ENCODE data around the gene ADGRE3. TPM values are rescaled to one million over a fixed set of nuclear protein-coding genes. Genes with fewer than 3 reads are reported as not detected.

The ADGRE3 gene
- total RNA-seq, 1 donor: not detected

GRCh38 chr19:14654786-14655560 is 19.7 kb downstream of the ADGRE3 start:
- H3K4me3 ChIP-seq (ENCODE audit: low read depth, low read length): no peak overlapping the region
- no peak for DNase-seq (ENCODE audit: low read depth)
- TF ChIP-seq CTCF (IDR thresholded peaks at IDR 0.05; ENCODE audit: insufficient read depth, low read depth, low read length): no peak

GRCh38 chr19:14650161-14650560 is 24.5 kb downstream of the ADGRE3 start:
- DNase-seq (ENCODE audit: low read depth): no peak
- no peak overlapping the region for H3K4me3 ChIP-seq (ENCODE audit: low read depth, low read length)

GRCh38 chr19:14649020-14649419 is 25.6 kb downstream of the ADGRE3 start:
- no peak overlapping the region for H3K4me3 ChIP-seq (ENCODE audit: low read depth, low read length)
- no peak for TF ChIP-seq CTCF (IDR thresholded peaks at IDR 0.05; ENCODE audit: insufficient read depth, low read depth, low read length)
- DNase-seq (ENCODE audit: low read depth): no peak

More at GRCh38 chr19:14650161-14650560, 24.5 kb downstream of the ADGRE3 start:
- TF ChIP-seq CTCF (IDR thresholded peaks at IDR 0.05; ENCODE audit: insufficient read depth, low read depth, low read length): no peak

- no peak for DNase-seq (ENCODE audit: low read depth)
- no peak for TF ChIP-seq CTCF (IDR thresholded peaks at IDR 0.05; ENCODE audit: insufficient read depth, low read depth, low read length)
- H3K4me3 ChIP-seq (ENCODE audit: low read depth, low read length): no peak overlapping the region
Observed at GRCh38 chr19:14648506-14648905, 26.1 kb downstream of the ADGRE3 start.

GRCh38 chr19:14639536-14640277 is 34.9 kb downstream of the ADGRE3 start:
- no peak for DNase-seq (ENCODE audit: low read depth)
- TF ChIP-seq CTCF (IDR thresholded peaks at IDR 0.05; ENCODE audit: insufficient read depth, low read depth, low read length): no peak
- H3K4me3 ChIP-seq (ENCODE audit: low read depth, low read length): no peak overlapping the region

- H3K4me3 ChIP-seq (ENCODE audit: low read depth, low read length): no peak overlapping the region
- peak; percentile 19 for DNase-seq (ENCODE audit: low read depth)
- no peak for TF ChIP-seq CTCF (IDR thresholded peaks at IDR 0.05; ENCODE audit: insufficient read depth, low read depth, low read length)
Observed at GRCh38 chr19:14632286-14632685, 42.4 kb downstream of the ADGRE3 start.
